IPS-15b (cell line): ENCODE results near the gene RNF20.

ENCODE experiments used
- H3K27me3 ChIP-seq: one replicate; pipeline ENCODE4 v1.6.1; 2013; ENCODE audit warnings: low read length; ENCODE audit not compliant: control insufficient read depth, insufficient read depth
- H3K36me3 ChIP-seq: one replicate; pipeline ENCODE4 v1.6.1; 2013; ENCODE audit warnings: low read length; ENCODE audit not compliant: control insufficient read depth, insufficient read depth
- H3K4me1 ChIP-seq: one replicate; pipeline ENCODE4 v1.6.1; 2013; ENCODE audit warnings: mild to moderate bottlenecking, low read length; ENCODE audit not compliant: control insufficient read depth, insufficient read depth
- H3K4me3 ChIP-seq: one replicate; pipeline ENCODE4 v1.5.1; 2013; ENCODE audit warnings: low read depth, low read length
- H3K9ac ChIP-seq: one replicate; pipeline ENCODE4 v1.6.1; 2013; ENCODE audit warnings: low read depth, mild to moderate bottlenecking, low read length
- H3K9me3 ChIP-seq: one replicate; pipeline ENCODE4 v1.6.1; 2013; ENCODE audit warnings: mild to moderate bottlenecking, low read length; ENCODE audit not compliant: control insufficient read depth, insufficient read depth

RNF20 gene

GRCh38 chr9:101533334-101534204 is at the start of gene RNF20:
TSS of gene RNF20 (plus strand) at chr9:101533853. CDS start at chr9:101535424, 1,571 bp downstream.
- H3K4me3 ChIP-seq: peak within 1 kb of the TSS; percentile 70
- H3K9me3 ChIP-seq: no peaks in the 10 kb centered on the region

GRCh38 chr9:101484046-101484445 is 49.6 kb upstream of the RNF20 start:
- no peak overlapping the region for H3K4me3 ChIP-seq

More at GRCh38 chr9:101533334-101534204, at the start of gene RNF20:
- peak within 1 kb of the TSS; percentile 77 for H3K9ac ChIP-seq
- H3K4me1 ChIP-seq: no peaks in the 10 kb centered on the region
- H3K27me3 ChIP-seq: no peaks in the 10 kb centered on the region
- no peaks in the 10 kb centered on the region for H3K36me3 ChIP-seq

GRCh38 chr9:101485924-101486692 is 47.5 kb upstream of the RNF20 start:
- Histone ChIP-seq H3K4me3 (peak overlapping the region; percentile 91), H3K9ac (peak overlapping the region; percentile 80)

More at GRCh38 chr9:101484046-101484445, 49.6 kb upstream of the RNF20 start:
- H3K27me3 ChIP-seq: no peaks in the 10 kb centered on the region
- H3K36me3 ChIP-seq: peaks cover 3% of the 10 kb centered on the region
- H3K4me1 ChIP-seq: peaks cover 12% of the 10 kb centered on the region
- no peaks in the 10 kb centered on the region for H3K9me3 ChIP-seq
- no peak overlapping the region for H3K9ac ChIP-seq

GRCh38 chr9:101486693-101487442 is 46.8 kb upstream of the RNF20 start:
- Histone ChIP-seq H3K4me3 (peak overlapping the region; percentile 91), H3K9me3 (no peaks in the 10 kb centered on the region)

More at GRCh38 chr9:101485924-101486692, 47.5 kb upstream of the RNF20 start:
- Histone ChIP-seq H3K27me3 (no peaks in the 10 kb centered on the region), H3K4me1 (peaks cover 8% of the 10 kb centered on the region), H3K36me3 (no peaks in the 10 kb centered on the region), H3K9me3 (no peaks in the 10 kb centered on the region)

GRCh38 chr9:101487443-101487840 is 46.2 kb upstream of the RNF20 start:
- H3K4me1 ChIP-seq: peaks cover 8% of the 10 kb centered on the region

More at GRCh38 chr9:101486693-101487442, 46.8 kb upstream of the RNF20 start:
- Histone ChIP-seq H3K4me1 (peaks cover 8% of the 10 kb centered on the region), H3K9ac (peak overlapping the region; percentile 80), H3K36me3 (no peaks in the 10 kb centered on the region), H3K27me3 (no peaks in the 10 kb centered on the region)

GRCh38 chr9:101495810-101496209 is 37.8 kb upstream of the RNF20 start:
- no peaks in the 10 kb centered on the region for H3K36me3 ChIP-seq
- no peaks in the 10 kb centered on the region for H3K4me1 ChIP-seq
- H3K9me3 ChIP-seq: no peaks in the 10 kb centered on the region
- H3K9ac ChIP-seq: no peak overlapping the region
- H3K27me3 ChIP-seq: no peaks in the 10 kb centered on the region
- H3K4me3 ChIP-seq: no peak overlapping the region

More at GRCh38 chr9:101487443-101487840, 46.2 kb upstream of the RNF20 start:
- Histone ChIP-seq H3K27me3 (no peaks in the 10 kb centered on the region), H3K9ac (no peak overlapping the region), H3K9me3 (no peaks in the 10 kb centered on the region), H3K4me3 (peak overlapping the region; percentile 91), H3K36me3 (no peaks in the 10 kb centered on the region)

- Histone ChIP-seq H3K4me3 (no peak overlapping the region), H3K9me3 (no peaks in the 10 kb centered on the region), H3K4me1 (no peaks in the 10 kb centered on the region), H3K27me3 (no peaks in the 10 kb centered on the region), H3K9ac (no peak overlapping the region), H3K36me3 (no peaks in the 10 kb centered on the region)
These were observed 35.3 kb upstream of the RNF20 start for GRCh38 chr9:101498323-101498722.

- Histone ChIP-seq H3K36me3 (no peaks in the 10 kb centered on the region), H3K9ac (no peak overlapping the region), H3K27me3 (no peaks in the 10 kb centered on the region), H3K4me3 (no peak overlapping the region), H3K4me1 (peaks cover 3% of the 10 kb centered on the region), H3K9me3 (no peaks in the 10 kb centered on the region)
These were observed 29.5 kb upstream of the RNF20 start for GRCh38 chr9:101504188-101504587.

- H3K4me1 ChIP-seq: peaks cover 19% of the 10 kb centered on the region
- no peaks in the 10 kb centered on the region for H3K9me3 ChIP-seq
- no peak overlapping the region for H3K4me3 ChIP-seq
- no peaks in the 10 kb centered on the region for H3K36me3 ChIP-seq
- no peaks in the 10 kb centered on the region for H3K27me3 ChIP-seq
- H3K9ac ChIP-seq: no peak overlapping the region
These were observed 25.4 kb upstream of the RNF20 start for GRCh38 chr9:101508211-101508610.

GRCh38 chr9:101509572-101509971 is 24.1 kb upstream of the RNF20 start:
- Histone ChIP-seq H3K27me3 (no peaks in the 10 kb centered on the region), H3K9ac (no peak overlapping the region), H3K9me3 (no peaks in the 10 kb centered on the region), H3K36me3 (no peaks in the 10 kb centered on the region), H3K4me1 (peaks cover 25% of the 10 kb centered on the region), H3K4me3 (no peak overlapping the region)

GRCh38 chr9:101510459-101510858 is 23.2 kb upstream of the RNF20 start:
- H3K9me3 ChIP-seq: no peaks in the 10 kb centered on the region
- H3K9ac ChIP-seq: no peak overlapping the region
- H3K27me3 ChIP-seq: no peaks in the 10 kb centered on the region
- H3K4me1 ChIP-seq: peaks cover 27% of the 10 kb centered on the region
- H3K36me3 ChIP-seq: no peaks in the 10 kb centered on the region
- H3K4me3 ChIP-seq: no peak overlapping the region
